HG02970 (cell line): ENCODE measurements around the gene ARCN1.

ENCODE experiments used
- ATAC-seq: cut with Tn5 transposase; IDR thresholded peaks from one replicate; pipeline ENCODE4 v1.9.1; 2021; ENCODE audit warnings: mild to moderate bottlenecking, moderate library complexity, moderate number of reproducible peaks; ENCODE audit not compliant: unreplicated experiment, low FRiP score

ARCN1 gene

DNA sequence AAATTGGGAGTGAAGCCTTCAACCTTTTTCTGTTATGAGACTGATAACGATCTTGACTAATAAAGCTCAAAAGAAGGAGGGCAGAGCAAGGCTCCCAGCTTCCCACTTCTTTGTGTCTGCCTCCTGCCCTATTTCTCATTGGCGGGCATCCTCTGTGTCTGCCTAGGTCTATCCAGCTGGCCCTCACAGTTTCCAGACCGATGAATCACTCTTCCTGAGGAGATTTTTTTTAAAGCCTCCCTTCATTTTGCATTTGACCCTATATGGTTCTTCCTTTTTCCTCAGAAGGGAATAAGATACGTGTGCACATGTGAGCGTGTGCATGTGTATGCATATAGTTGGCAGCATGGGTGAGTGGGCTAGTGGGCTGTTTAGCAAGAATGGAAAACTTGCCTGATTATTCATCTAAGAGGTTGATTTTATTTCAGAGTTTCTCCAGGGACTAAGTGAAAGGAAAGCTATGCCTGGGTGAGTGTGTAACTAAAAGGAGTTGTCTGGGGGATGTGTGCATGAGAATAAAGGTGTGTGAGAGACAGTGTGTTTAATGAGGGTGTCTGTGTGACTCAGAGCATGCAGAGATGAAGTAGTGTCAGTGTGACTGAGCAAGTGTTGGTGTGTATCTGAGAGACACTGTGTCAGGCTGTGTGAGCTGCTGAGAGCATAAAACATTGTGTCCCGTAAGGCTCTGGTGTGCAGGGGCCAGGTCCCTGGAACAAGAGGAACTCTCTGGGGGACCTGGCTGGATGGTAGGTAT, 47.4 kb downstream of the ARCN1 start:
- ATAC-seq = no peak

- ATAC-seq = no peak
These were observed 48.4 kb downstream of the ARCN1 start for GRCh38 chr11:118620529-118621070.

- no peak for ATAC-seq
These were observed 49.0 kb downstream of the ARCN1 start for GRCh38 chr11:118621071-118621783.

GRCh38 chr11:118621784-118622375, 49.7 kb downstream of the ARCN1 start:
- no peak for ATAC-seq

DNA sequence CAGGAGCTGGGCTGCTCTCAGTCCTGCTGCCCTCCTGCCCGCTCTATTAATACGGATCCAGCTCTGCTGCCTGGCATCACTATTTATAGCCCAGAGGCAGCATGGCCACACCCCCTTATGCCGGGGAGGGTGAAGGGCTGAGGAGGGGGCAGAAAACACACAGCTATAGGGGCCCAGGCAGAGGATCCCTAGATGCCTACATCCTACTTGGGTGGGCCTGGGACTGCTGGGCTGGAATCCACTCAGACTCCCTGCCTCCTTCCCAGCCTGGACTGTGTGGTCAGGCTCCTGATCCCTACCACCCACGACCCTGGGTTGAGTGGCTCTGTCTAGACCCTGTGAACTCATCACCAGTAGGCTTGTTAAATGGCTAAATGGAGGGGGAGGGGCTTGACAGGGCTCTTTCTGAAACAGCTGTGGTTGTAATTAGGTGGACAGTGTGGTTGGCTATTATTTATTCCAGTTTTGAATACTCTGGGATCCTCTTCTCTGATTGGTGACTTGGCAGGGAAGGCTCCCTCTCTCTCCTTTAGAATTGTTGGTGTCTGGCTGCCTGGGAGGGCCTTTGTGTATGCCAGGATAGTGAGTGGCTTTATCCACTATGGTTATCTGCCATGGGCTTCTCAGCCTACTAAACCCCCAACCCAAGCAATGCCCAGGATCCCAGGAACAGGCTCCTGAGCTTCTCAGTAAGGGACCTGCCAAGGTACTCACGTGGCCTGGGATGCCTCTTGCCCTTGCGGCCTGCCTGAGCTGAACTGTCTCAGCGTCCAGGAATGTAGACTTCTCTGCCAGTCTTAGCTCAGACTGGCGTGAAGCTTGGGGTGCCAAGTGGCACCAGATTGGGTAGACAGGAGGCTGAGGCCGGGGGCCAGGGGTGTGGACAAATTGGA, 50.4 kb downstream of the ARCN1 start:
- ATAC-seq = no peak

DNA sequence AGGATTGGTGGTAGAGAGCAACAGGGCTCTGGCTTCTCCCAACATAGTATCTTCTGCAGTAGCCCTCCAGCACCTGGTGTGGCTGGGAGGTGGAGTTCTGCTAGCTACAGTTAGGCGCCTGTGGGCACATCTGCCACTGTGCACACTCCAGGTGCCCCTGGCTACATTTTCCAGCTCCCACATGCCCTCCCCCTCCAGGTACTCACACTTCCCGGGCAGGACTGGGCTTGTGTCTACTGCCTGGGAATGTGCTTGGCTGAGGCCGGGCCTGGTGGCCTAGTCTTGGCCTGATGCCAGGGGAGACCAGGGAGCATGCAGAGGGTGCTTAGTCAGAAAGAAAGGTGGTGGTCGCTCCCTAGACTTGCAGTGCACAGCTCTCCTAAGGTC, 51.1 kb downstream of the ARCN1 start:
- ATAC-seq = no peak

- no peak for ATAC-seq
These were observed 53.0 kb downstream of the ARCN1 start for GRCh38 chr11:118625036-118625690.

- no peak for ATAC-seq
These were observed 53.8 kb downstream of the ARCN1 start for GRCh38 chr11:118625976-118626375.

GRCh38 chr11:118627566-118627965, 55.4 kb downstream of the ARCN1 start:
- no peak for ATAC-seq

DNA sequence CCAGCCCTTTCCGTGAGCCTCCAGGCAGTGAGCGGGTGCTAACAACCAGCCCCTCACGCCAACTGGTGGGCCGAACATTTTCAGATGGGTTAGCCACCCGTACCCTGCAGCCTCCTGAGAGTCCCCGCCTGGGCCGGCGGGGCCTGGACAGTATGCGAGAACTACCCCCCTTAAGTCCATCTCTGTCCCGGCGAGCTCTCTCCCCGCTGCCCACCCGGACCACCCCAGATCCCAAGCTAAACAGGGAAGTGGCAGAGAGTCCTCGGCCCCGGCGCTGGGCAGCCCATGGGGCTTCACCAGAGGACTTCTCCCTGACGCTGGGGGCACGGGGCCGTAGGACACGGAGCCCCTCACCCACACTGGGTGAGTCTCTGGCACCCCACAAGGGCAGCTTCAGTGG, 55.8 kb downstream of the ARCN1 start:
- no peak for ATAC-seq

DNA sequence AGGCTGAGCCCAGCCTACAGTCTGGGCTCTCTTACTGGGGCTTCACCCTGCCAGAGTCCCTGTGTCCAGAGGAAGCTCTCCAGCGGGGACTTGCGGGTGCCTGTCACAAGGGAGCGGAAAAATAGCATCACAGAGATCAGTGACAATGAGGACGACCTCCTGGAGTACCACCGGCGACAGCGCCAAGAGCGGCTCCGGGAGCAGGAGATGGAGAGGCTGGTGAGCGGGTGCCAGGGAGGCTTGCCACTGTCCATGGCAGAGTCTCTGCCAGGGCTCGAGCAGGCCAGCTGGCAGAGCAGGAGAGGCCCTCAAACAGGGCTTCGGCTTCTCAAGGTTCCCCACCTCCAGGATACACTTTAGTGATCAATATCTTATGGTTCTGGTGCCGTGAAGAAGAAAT, 56.2 kb downstream of the ARCN1 start:
- no peak for ATAC-seq

DNA sequence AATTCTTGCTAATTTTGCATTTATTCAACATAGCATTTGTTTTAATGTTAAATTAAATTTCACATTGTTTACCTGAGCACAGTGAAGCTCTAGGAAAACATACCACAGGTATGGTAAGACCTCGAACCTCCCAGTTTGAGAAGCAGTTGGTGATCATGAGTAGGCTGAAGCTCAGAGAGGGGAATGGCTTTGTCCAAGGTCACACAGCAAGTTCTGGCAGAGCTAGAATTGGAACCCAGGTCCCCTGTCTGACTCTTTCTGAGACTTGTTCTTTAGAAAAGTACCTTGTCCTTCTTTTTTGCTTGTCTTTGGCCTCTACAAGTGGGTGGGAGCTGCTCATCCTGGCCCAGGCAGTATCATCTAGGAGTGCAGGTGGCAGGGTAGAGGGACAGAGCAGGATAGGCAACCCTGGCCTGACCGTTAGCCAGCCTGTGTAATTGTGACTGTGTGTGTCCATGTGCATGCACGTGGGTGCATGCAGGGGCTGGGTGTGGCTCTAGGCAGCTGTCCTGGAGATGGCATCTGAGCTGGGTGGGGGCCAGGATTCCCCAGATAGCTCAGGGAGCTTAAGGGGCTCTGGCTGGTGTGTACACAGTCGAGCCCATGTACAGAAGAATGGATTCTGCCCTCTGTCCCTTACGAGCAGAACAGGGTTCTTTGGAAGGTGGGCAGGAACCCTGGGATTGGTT, 56.8 kb downstream of the ARCN1 start:
- no peak for ATAC-seq

- no peak for ATAC-seq
These were observed 57.8 kb downstream of the ARCN1 start for GRCh38 chr11:118629761-118630661.

GRCh38 chr11:118631142-118631909, 59.1 kb downstream of the ARCN1 start:
- ATAC-seq = no peak

GRCh38 chr11:118632577-118633318, 60.5 kb downstream of the ARCN1 start:
- ATAC-seq = no peak

- no peak for ATAC-seq
These were observed 61.1 kb downstream of the ARCN1 start for GRCh38 chr11:118633319-118633690.

DNA sequence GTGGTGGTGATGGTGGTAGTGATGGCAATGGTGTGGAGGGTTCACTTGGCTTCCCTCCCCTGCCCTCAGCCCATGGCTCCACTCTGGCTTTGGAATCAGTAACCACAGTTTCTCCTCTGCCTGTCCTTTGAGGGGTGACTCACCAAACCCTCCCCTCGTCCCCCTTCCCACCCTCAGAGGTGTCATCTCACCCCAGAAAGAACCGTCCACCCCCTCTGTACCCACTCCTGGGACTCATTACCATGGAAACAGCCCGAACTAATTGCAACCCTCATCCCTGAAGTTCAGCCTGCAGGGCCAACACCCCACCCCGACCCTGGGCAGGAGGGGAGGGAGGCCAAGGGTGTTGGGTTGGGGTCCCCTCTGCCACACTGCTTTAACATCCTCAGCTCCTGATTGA, 61.8 kb downstream of the ARCN1 start:
- ATAC-seq = no peak
